ENCODE measurements around the gene FAM32A. TPM values are rescaled to one million over a fixed set of nuclear protein-coding genes. Genes with fewer than 3 reads are reported as not detected.

Gene FAM32A
- total and polyA plus RNA-seq, 2 of the 8 experiments (the other 6 are each of a cell fraction or from before 2014, with no cell fraction given): 75.6 to 105 TPM

DNA sequence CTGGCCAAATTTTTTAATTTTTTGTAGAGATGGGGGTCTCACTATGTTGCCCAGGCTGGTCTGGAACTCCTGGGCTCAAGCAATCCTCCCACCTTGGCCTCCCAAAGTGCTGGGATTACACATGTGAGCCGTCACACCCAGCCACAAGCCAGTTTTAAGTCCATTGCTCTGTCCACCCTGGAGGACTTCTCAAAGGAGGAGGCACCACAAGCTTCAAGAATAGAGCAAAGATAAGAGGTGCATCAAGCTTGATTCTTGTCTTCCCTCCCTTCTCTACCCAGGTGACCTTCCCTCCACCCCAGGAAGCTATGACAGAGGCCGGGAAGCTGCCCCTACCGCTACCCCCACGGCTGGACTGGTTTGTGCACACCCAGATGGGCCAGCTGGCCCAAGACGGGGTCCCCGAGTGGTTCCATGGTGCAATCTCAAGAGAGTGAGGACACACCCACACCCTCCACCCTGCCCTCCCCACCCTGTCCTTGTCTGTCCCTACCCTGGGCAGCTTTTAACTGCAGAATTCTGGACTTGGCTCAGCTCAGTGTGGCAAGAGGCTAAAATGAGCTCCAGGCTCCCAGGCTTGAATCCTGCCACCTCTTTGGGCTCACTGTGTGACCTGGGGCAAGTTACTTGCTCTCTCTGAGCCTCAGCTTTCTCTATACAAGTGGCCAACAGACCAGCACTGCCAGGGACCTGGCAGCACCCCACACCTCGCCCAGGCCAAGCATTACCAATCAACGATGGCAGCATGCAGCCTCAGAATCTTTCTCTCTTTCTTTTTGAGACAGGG lies 36.6 kb upstream of the FAM32A start:
- Histone ChIP-seq H3K4me3 (ENCODE audit: extremely low read depth in 1 of 4, insufficient read depth in 2 of 4, low read depth in 3 of 4, low read length in 4 of 4) (no peak overlapping the region), H3K36me3 (ENCODE audit: control insufficient read depth in 2 of 4, insufficient read depth in 4 of 4, low read length in 3 of 4) (no peaks in the 10 kb centered on the region), H2BK15ac (ENCODE audit: low read length) (no peak overlapping the region), H2BK120ac (replicated peaks; ENCODE audit: low read depth, low read length) (no peak overlapping the region), H3K27ac (ENCODE audit: low read depth, low read length) (no peak overlapping the region), H3K9ac (replicated peaks in 1 of 4; ENCODE audit: extremely low read depth in 1 of 4, low read depth in 3 of 4, low read length in 3 of 4) (no peak overlapping the region; a peak in 1 of 7 replicates), H3K79me1 (ENCODE audit: low read depth, low read length) (no peaks in the 10 kb centered on the region), H2AFZ (ENCODE audit: low read length) (no peak overlapping the region), H2BK5ac (ENCODE audit: low read depth, low read length) (no peak overlapping the region), H4K20me1 (replicated peaks in 1 of 2; ENCODE audit: control insufficient read depth in 1 of 2, insufficient read depth in 2 of 2, low read length in 2 of 2) (no peaks in the 10 kb centered on the region), H3K23me2 (ENCODE audit: low read depth, low read length) (peaks cover 2% of the 10 kb centered on the region; the same call in 1 of the 2 replicates), H3K4me2 (ENCODE audit: insufficient read depth in 1 of 2, low read depth in 2 of 2, low read length in 2 of 2) (no peak overlapping the region), H4K91ac (replicated peaks; ENCODE audit: insufficient read length, low read length) (no peak overlapping the region), H2BK20ac (ENCODE audit: low read length) (no peak overlapping the region), H3K4me1 (replicated peaks in 1 of 4; ENCODE audit: control insufficient read depth in 3 of 4, insufficient read depth in 4 of 4, low read length in 3 of 4) (peaks cover 0 to 2% (median under 1%) of the 10 kb centered on the region in 4 experiments; a peak in 1 of 7 replicates), H3K56ac (replicated peaks; ENCODE audit: insufficient read length, low read depth, low read length) (no peak overlapping the region), H3K27me3 (replicated peaks in 1 of 4; ENCODE audit: control insufficient read depth in 3 of 4, extremely low read depth in 1 of 4, insufficient read depth in 3 of 4, low read length in 3 of 4) (no peaks in the 10 kb centered on the region), H4K5ac (ENCODE audit: insufficient read length, low read depth, low read length) (no peak overlapping the region), H4K8ac (ENCODE audit: extremely low read depth, insufficient read depth, low read length) (no peak overlapping the region; the same call in 1 of the 2 replicates), H3K14ac (ENCODE audit: insufficient read length) (no peak overlapping the region), H3K9me3 (ENCODE audit: insufficient read depth in 2 of 2, low read depth in 1 of 2, low read length in 1 of 2) (no peaks in the 10 kb centered on the region), H2AK5ac (ENCODE audit: low read depth, low read length) (no peak overlapping the region), H3K23ac (ENCODE audit: insufficient read length) (no peak overlapping the region), H3K18ac (ENCODE audit: extremely low read depth, low read length) (no peak overlapping the region), H2BK12ac (ENCODE audit: low read depth, low read length) (no peak overlapping the region), H3K4ac (replicated peaks; ENCODE audit: insufficient read length, low read depth, low read length) (no peak overlapping the region), H3K79me2 (ENCODE audit: control insufficient read depth in 1 of 2, insufficient read depth in 2 of 2, low read length in 2 of 2) (no peaks in the 10 kb centered on the region)
- ChIA-PET POLR2A (ENCODE audit: partially characterized antibody) (interaction anchor here (0.6 to 2.3 kb wide), 3 partner anchors 10 to 17 kb away, joined by 3 to 6 read pairs (median 6); no protein-coding TSS in a partner anchor), CTCF (ENCODE audit: partially characterized antibody) (interaction anchor here (0.6 to 1.2 kb wide), 4 partner anchors 9 to 43 kb away, joined by 3 to 5 read pairs (median 4); no protein-coding TSS in a partner anchor)
- no peak for FAIRE-seq
- WGBS, 2 experiments (ENCODE audit: extremely low coverage in 1 of 2, insufficient coverage in 1 of 2, insufficient read length in 1 of 2, insufficient replicate concordance in 2 of 2, low coverage in 1 of 2, low lambda C conversion rate in 2 of 2, missing lambda C conversion rate in 1 of 2): 87% methylated on average over 6 of the region's 8 CpGs; no CpG with 5 or more reads in 1 of the 2 experiments
- no peak for DNase-seq (ENCODE audit: low read depth in 1 of 2, low spot score in 2 of 2)
- TF ChIP-seq GABPA (IDR thresholded peaks at IDR 0.05; ENCODE audit: borderline replicate concordance, insufficient read depth, low read length): no peak
- TF ChIP-seq SIRT6 (IDR thresholded peaks at IDR 0.05; ENCODE audit: low read length): no peak
- no peak for TF ChIP-seq TAF7 (optimal IDR thresholded peaks at IDR 0.05; ENCODE audit: borderline replicate concordance, low read depth, low read length)
- no peak for TF ChIP-seq CHD2 (IDR thresholded peaks at IDR 0.05; ENCODE audit: low read length)
- no peak for TF ChIP-seq KDM5A (IDR thresholded peaks at IDR 0.05; ENCODE audit: low read length)
- TF ChIP-seq TEAD4 (IDR thresholded peaks at IDR 0.05; ENCODE audit: low read depth, low read length): no peak

All from H1 (cell line).